Tongue (tissue), 2 donors: Measurements from ENCODE around the gene CAVIN2. TPM values are rescaled to one million over a fixed set of nuclear protein-coding genes. Genes with fewer than 3 reads are reported as not detected.
"Not testable (repeated sequence)": the region's sequence is repeated elsewhere in the genome, so short reads cannot be mapped to it uniquely, and the experiment has no call there.

ENCODE experiments used
- DNase-seq: peaks from one replicate; pipeline ENCODE4 v3.0.0-alpha.2; 2015
- total RNA-seq: library from RNA; depleted of rRNA; stranded (reverse); fragments of >200 nt; gene quantifications from one replicate; pipeline ENCODE4 v1.2.3, GENCODE V29; 2014

Gene CAVIN2
- total RNA-seq, 1 donor from 2014 or later: 75.5 TPM

DNA sequence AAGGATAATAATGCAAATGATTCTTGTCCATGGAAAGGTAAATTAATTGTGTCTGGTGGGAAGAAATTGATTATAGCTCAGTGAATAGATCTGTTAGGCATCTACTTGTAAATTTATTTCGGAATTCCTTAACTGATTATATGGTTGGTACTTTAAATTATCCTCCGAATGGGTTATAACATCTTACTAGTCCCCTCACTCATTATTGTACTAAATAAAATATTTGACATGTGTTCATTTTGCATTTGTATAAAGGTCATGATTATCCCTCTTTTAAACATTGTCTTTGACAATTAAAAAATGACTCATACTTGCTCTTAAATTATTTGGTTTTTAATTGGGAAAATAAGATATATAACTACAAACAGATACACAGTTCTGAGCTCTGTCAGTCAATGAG lies 47.4 kb downstream of the CAVIN2 start:
- DNase-seq: no peak

DNA sequence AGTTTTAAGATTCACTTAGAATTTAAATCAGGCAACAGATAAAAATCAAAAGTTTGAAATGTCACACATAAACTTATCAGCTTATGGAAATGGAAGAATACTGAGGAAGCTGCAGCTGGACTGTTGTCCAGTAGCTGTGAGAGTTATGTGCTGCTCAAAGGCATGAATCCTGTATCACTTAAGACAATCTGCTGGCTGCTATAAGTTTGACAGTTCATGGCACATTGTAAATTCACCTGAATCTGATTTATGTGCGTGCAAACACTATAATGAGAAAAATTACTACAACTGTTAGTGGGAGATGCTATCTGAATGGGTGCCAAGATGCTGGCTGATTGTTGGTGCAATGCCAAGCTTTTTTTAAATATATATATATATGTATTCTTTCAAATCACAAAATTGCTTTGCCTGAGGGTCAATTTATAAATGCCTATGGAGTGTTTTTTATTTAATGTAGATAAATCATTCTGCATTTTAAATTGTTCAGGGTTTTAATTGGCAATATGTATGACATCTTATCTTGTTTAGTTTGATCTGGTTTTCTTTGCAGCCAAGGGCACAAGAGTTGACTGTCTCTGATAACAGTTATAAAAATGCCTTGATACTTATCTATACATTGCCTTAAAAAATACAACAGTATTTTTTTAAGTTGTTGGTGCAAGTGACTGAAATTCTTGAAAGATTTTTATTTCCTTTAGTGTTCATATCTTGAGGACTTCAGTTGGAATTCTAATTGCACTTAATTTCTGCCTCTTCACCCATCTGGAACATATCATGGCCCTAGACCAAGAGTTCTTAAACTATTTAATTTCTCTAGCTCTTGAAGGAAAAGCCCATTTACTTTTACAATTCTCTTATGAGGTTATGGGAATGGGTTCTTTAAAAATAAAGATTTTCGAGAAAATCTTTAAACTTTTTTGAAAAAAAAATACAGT lies 48.7 kb downstream of the CAVIN2 start:
- no peak for DNase-seq

DNA sequence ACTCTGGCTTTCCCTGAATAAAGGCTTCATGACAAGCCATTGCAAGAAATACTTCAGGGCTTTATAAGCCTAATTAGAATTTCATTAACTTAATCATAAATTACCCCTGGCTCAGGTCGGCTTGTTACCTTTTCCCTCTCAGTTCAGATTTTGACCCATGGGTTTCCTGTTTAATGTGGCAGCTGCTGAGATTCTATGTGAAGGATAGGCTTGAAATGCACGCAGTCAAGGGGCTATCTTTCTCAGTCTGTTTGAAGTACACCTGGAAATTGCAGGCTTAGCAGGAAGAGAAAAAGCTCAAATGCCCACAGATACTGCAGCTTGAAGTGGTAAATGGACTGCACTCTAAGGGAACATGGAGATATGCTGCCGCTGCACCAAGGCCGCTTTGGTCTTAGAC lies 49.4 kb downstream of the CAVIN2 start:
- DNase-seq: no peak

DNA sequence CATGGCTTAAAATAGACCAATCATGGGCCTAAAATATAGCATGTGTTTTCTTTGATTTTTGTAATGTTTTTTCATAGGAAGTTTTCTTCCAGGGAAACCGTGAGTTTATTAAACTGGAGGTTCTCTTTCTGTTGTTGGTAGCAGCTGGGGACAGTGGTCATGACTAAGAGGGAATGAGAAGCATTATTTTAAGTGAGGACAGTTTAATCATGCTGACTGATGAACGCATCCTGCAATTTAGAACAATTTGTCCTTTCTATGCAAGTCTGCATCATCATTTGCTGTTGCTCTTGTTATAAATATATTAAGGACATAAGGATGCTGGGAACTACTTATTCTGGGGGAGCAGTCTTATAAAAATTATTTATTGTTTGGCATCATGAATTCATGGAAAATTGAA lies 51.2 kb downstream of the CAVIN2 start:
- no peak for DNase-seq

DNA sequence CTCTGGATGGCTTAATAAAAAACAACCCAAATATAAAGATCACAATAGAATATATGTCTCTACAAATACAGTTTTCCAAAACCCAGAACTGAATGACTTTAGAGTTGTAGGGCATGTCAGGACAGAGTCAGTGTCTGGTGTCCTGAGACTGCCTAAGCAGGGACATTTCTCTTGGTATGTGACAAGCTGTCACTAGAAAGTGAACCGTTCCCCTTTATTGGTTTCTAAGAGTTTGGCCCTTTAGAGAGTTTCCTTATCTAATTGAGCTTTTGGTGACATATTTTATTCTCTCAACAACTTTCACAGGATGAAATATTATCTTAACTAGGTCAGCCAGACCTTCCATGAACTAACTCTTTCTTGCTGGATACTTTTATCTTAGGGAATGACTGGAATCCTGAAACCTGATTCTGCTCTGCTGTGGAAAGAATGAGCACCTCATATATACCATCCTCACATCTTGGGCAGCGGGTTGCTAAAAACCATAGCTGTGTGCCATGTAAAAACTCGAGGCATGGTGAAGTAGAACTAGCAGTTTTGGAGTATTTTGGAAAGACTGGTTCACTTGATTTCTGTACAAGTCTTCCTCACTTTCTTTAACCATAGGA lies 54.8 kb downstream of the CAVIN2 start:
- no peak for DNase-seq

DNA sequence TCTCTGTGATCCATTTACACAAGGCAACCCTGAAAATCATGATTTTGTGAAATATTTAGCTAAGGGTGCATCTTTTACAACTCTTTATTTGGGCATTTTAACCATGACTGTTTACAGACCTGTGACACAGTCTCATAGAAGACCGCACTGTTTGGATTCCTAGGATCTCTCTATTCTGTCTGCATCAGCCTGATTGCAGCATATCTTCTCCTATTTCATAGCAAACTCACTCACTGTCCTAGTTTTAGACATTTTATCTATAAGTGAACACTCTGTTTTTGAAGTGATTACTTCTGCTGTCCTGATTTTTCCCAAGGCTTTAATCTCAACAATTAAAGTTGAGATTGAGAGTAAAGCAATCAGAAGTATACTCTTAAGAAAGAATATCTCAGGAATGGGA lies 56.2 kb downstream of the CAVIN2 start:
- DNase-seq: no peak

DNA sequence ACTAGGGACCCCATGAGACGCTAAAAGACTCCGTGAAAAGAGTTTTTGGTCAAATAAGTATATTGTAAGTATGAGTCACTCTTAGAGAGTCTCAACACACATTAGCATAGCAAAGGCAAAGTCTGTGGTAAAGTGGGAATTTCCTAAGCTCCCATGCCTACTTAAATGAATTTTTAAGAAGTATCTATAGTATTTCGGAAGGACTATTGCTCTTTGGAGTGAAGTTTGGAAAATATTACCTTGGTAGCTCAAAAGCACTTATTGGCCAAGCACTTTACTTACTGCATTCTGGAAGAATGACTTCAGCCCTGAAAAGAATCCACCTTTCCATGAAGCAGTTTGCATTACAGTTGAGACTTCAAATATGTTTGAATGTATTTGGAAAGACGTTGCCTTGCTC lies 57.1 kb downstream of the CAVIN2 start:
- peak; percentile 25 for DNase-seq

DNA sequence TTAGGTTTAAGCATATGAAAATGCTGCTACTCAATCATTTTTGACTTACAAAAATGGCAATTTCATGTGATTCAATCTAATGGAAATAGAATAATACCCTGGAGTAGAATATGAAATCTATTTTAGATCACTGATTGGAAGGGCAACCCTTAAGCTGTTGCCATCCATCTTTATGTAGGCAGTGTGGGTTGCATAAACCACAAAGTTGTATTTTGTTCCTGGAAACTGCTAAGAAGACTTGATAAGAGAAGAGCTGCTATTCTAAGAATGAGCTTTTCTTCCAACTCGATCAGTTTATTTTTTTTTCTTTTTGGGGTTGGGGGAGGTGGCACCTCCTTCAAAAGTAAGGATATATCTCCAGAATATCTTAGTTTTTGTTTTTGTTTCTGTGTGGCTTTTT lies 60.2 kb downstream of the CAVIN2 start:
- DNase-seq: no peak

DNA sequence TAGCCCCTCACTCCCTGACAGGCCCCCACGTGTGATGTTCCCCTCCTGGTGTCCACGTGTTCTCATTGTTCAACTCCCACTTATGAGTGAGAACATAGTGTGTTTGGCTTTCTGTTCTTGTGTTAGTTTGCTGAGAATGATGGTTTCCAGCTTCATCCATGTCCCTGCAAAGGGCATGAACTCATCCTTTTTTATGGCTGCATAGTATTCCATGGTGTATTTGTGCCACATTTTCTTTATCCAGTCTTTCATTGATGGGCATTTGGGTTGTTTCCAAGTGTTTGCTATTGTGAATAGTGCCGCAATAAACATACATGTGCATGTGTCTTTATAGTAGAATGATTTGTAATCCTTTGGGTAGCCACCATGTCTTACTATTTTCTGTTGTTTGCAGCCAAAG lies 61.2 kb downstream of the CAVIN2 start:
- DNase-seq: not testable (repeated sequence)

Other genes with a start within 250 kb of the CAVIN2 start
- gene NABP1, start 169.0 kb downstream of the CAVIN2 start, total RNA-seq: 7.6 TPM